ENCODE measurements around the gene NRCAM.

NRCAM gene

DNA sequence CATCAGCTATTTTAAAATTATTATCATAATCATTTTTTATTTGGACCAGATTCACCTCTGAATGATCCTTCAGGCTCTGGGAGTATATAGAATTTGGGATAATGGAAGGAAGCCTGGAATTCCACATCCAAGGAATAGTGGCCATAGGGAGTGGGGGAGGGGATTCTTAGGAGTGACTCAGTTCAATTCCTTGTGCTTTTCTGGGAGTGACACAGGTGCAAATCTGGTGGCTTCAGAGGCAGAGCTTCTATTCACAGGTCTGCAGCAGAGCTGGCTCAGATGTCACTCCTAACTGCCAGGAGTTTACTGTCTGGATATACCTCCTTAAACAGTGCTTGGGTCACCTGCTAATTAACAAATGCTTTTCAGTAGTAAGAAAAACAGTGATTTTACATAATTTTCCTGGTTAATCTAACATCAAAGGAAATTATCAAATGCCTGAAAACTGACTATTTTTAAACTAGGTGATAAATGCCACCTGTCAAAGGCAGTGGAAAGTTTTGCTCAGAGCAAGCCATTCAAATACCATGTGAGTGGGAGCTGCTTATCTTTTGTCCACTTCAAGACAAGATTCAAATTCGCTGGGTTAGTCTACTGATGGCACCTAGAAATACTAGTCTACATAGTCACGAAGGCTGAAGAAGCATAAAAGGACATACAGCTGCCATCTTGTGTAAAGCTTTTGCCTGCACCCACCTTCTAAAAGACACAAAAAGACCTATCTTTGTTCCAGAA is 219.4 kb downstream of the NRCAM start:
- peak; percentile 8 for DNase-seq

DNA sequence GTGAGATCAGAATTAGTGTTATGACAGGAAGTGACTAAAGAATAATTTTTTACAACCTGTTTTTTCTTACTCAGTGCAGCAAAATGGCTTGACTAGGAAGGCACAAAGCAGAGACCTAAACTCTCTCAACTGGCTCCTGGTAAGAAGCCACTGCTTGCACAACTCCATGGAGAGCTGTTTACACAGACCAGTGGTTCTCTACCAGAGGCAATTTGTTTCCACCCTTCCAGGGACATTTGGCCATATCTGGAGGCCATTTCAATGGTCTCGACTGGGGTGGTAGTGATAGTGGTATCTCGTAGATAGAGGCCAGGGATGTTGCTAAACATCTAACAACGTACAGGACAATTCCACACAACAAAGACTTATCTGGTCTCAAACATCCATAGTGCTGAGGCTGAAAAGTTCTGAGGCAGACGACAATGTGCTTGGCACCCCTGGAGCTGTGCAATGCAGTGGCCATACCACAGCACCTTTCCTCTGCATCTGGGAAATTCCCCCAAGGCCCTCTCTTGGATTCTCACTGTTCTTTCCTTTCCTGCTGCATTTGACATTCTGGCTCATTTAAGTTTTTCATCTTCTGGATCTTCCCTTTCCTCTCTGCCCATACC is 220.7 kb downstream of the NRCAM start:
- DNase-seq, result no peak

DNA sequence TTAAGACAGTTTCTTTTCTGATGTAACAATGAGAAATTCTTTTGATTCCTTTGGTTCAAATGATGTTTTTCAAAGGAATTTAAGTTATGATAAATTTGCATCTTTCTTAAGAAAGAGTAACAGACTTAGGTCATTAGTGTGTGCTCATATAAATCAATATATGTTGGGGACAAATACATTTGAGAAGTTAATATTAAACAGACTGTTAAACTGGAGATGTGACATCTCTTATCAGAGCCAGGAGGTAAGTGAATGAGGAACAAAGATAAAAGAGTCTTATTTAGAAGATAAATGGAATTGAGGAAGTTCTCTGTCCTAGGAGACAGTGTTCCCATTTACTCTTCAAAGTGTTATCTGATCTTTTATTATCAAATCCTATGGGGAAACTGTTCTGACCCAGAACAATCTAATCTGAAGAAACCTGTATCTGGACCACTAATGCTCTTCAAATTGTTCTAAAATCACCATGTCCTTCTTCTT is 221.2 kb downstream of the NRCAM start:
- no peak for DNase-seq

DNA sequence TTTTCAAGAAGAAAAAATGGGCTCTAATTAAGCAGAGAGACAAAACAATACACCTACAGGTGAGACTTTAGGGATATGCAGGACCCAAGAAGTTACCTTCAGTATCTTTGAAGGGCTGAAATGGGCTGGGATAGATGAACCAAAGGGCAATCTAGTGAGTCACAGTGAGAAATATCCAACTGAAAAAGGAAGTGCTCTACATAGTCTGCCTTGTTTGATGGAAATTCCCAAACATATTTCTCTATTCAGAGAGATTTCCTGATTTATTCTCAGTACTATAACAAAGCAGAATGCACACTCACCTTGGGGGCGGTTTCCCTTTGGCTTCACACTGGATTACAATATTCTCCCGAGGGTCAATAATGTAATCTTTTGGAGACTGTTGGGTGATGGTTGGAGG is 222.0 kb downstream of the NRCAM start:
- DNase-seq, result no peak

DNA sequence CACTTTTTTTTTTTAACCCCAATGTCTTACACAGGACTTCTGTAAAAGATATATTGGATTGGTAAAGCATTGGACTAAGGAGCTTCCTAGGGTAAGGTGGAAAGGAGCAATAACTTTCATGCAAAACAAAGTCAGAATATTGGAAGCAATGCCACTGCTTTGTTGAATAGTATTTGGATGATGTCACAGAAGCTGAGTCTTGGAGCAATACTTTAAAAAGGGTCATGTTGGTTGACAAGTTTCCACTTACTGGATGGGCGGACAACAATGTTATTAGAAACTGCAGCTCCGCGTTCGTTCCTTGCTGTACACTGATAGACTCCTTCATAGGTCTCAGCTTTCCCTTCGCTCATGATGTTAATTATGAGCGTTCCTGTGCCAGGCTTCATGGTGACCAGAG is 224.2 kb downstream of the NRCAM start:
- DNase-seq, result no peak

DNA sequence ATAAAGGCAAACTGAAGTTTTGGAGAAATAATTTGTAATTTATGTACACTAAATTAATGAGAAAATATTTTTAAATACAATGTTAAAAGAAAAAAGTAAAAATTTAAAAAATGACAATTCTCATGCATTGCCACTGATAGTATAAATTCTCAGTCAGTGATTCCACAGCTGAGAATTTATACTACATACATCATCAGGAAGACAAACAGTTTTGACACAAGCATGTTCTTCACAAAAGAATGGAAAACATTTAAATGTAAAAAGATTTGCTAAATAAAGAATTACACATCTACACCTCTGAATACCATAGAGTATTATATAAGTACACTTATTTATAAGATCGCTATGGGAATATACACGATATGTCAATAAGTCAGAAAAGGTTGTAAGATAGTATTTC is 225.0 kb downstream of the NRCAM start:
- DNase-seq, result no peak

DNA sequence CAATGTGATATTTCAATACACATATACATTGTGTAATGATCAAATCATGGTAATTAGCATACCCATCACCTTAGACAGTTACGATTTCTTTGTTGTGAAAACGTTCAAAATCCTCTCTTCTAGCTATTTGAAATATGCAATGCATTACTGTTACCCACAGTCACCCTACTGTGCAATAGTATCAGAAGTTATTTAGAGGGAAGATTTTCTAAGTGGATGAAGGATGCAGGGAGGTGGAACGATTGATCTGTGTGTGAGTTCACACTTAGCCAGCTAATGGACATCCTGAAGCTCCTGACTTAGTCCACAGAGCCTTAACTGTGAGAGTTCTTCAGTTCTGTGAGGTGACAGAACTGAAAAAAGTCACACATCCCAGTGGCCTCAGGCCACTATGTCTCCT is 228.9 kb downstream of the NRCAM start:
- no peak for DNase-seq

DNA sequence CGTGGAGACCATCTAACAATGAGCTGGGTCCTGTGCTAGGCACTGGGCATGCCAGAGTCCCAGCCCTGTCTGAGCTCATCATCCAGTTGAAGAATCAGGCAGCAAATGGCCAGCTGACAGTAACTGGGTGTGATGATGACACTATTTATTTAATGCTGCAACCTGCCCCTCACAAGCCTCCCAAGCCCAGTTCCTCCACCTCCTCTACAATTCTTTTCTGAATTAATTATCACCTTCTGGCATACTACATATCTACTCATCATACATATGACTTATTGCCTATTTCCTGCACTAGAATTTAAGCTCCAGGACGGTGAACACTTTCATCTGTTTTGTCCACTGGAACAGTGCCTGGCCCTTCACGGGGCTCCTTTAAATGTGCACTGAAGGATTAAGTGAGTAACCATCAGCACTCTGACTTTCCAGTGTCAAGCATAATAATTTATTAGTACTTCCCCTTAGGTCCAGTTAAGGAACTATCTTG is 229.4 kb downstream of the NRCAM start:
- no peak for DNase-seq

DNA sequence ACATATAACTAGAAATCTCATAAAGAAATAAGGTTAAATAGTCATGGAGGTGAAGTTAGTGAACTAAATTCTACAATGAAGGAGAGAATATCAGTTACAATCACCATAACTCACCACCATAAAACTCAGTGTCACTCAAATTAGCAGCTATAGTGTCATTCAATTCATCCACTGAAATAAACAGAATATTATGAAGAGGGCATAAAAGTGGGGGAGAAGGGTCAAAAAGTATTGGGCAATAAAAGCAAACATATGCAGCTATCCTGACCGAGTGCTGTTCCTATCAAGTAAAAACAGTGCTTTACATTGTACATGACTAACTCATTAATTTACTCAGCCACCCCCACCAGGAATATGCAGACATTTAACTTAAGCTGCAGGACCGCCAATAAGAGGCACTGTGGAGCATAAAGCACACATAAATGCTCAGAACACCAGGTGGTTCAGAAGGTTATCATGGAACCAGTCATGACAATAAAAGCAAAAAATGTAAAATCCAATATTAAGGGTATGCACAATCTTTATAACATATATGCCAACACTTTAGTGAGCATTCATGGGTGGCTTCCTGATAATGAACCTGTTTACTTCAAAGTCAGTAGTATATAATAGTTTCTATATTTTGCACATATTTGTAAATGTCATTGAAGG is 230.6 kb downstream of the NRCAM start:
- no peak for DNase-seq

DNA sequence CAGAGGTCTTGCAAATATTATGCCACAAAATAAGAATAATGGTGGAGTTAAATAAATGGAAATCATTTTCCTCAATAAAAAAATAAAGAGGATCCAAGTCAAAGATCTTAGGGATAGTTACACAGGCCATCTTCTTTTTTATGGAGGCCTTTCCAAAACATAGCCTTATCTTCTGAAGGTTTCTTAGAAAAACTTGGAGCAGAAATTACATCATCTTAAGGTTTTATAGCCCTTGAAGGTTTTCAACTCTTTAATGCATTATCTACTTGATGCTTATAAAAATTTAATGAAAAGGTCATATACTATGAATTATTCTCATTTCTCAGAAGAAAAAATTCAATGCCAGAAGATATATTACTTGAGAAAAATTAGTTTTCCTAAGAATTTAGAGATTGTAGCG is 231.8 kb downstream of the NRCAM start:
- no peak for DNase-seq

DNA sequence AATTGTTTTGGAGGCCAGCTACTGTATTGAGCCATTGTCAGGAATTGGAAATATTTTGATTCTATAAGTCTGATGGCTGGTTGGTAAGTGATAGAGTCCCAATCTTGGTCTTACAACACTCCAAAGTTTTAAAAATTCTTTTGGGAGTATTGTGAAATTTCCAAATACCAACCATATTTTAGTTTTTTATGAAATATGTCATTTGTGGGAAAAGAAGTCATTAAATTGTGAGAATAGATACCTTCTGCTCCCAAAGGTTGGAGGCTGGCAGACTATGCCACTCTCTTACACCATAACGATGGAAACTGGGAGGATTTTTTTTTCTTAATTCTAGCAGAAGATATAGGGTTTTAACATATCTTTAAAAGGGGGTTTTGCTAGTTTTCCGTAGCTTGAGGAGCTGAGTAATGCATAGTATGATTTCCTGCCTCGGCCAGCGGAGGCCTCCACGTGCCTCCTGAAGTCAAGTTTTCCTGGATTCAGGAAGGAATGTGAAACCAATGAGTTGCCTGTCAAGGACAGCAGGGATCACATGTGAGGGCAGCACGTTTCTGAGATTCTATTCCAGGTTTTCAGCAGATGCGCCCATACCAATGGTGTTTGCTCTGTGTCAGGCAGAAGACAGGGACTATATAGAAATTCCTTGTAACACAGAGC is 233.9 kb downstream of the NRCAM start:
- no peak for DNase-seq

DNA sequence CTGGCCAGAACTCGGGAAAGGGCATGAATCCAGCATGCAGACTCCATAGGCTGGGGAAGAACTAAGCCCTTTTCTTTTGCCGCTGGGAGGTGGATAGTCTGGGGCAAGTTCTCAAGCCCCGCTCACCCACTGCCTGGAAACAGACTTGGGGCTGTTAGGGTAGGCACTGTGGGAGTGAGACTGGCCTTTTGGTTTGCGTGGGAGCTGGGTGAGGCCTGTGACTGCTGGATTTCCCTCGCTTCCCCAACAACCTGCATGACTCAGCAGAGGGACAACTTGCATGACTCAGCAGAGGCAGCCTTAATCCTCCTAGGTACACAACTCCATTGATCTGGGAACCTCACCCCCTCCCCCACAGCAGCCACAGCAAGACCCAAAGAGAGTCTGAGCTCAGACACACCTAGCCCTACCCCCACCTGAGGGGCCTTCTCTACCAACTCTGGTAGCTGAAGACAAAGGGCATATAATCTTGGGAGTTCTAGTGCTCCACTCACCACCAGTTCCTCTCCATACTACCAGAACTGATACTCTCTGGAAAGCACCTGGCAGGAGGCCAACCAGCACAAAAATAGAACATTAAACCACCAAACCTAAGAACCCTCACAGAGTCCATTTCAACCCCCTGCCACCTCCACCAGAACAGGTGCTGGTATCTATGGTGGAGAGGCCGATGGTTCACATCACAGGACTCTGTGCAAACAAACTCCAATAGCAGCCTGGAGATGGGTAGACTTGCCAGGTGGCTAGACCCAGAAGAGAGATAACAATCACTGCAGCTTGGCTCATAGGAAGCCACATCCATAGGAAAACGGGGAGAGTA is 244.6 kb downstream of the NRCAM start:
- DNase-seq, result peak; percentile 12

DNA sequence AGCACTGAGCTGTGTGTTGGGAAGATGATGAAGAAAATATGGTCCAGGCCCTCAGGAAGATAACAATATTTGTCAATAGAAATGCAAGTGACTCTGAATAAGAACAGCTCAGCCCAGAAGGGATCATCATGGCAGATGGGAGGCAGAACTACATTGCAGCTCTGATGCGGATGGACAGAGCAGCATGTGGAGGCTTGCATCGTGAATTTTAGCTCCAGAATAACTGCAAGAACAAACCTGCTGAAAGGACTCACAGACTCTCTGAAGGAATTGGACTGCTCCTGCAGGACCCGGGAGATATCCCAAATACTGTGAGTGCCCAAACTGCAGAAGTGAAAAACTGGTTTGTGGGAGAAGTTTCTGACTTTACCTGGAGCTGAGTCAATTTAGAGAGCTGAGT is 245.4 kb downstream of the NRCAM start:
- DNase-seq, result no peak

DNA sequence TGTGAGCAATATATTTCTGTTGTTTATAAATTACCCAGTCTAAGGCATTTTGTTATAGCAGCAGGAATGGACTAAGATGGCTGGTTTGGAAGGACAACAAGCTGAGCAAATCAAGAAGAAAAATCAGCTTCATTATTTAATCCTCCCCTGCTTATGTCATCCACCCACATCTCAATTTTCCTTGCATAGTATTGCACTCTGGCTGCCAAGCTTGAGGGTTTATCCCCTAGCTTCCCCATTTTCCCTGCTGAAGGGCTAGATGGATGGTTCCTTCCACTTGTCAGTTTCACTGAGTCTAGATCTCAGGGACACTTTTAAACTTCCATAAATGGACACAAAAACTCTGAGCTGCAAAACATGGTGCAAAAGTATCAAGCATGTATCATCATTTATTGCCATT is 250.9 kb downstream of the NRCAM start:
- no peak for DNase-seq

DNA sequence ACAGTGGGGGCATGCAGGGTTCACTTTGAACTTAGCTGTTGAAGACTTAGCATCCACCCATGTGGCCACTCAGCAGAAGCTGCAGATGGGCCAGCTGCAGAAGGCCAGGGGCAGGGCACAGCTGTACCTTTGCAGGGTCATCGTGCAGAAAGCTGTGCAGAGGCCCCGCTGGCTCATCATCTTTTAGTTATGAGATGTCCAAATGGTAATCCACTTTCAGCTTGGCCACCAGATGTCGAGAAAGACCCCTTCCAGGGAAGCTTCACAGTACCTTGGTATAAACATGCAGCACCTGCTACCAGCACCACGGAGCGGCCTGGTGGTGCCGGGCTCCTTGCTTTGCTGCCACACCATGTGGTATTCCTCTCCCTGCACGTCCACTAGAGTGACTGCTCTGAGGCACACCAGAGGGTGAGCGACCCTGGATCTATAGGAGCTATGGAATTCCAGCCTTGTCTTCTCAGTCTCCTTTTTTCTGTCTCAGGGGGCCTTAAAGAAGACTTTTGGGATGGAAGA is 251.9 kb downstream of the NRCAM start:
- no peak for DNase-seq

DNA sequence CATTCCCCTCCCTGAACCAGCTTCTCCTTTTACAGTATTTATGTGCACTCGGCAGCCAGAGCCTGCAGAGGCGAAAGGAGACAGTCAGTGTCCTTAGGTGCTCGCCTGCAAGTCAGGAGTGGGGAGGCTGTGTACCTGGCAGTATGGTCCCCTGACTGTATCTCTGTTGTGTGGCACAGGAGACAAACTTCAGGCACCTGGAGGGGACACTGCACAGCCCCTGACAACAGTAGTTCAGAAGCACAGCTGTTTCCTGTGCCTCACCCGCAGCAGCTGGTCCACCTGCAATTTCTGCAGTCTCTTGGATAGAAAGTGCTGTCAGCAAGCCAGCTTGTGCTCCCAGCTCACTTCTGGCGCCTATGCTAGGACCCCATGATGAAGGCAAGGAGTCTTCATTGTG is 252.7 kb downstream of the NRCAM start:
- DNase-seq, result peak; percentile 26

DNA sequence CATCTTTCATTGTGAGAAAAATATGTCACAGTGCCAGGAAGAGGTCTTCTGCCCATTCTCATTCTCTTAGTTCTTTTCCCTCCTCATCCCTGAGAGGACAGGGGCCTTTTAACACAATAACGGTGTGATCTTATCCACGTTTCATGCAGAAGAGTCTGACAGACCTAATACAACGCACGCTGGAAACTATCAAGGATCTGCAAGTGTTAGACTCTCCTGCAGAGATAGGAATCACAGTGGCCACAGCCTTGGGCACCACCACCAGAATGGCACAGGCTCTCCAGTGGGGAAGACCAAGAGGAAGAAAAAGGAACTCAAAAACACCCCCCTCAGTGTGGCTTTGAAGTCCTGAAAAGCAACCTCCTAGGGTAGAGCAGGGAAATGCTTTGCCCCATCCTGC is 253.5 kb downstream of the NRCAM start:
- no peak for DNase-seq

DNA sequence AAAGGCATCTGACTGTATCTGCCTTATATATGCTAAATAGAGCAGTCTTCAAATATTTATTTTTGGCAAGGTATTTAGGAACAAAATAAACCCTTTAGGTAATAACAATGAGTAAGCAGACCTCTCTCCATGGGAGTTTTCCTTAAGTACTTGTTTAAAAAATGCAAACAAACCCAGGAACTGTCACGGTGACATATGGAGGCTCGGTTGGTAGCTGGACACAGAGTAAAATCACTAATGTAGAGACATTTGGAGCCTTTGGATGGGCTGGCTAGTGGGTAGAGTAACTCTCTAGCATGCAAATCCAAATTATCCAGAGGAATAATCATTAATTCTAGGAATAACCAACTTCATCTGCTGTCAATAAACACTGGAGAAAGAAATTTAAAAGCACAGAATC is 254.5 kb downstream of the NRCAM start:
- no peak for DNase-seq

DNA sequence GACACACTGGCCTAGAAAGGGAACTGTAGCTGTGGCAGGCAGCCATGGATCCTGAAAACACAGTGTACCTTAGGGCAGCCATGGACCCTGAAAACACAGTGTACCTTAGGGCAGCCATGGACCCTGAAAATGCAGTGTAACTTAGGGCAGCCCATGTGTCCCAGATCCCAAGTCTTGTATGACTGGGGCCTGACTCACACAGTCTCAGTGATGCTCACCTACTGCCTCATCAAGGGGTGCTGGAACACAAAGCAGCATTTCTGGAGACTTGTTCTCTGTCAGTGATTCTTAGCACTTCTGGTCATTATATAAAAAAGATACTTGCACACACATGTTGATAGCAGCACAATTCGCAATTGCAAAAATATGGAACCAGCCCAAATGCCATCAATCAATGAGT is 255.9 kb downstream of the NRCAM start:
- no peak for DNase-seq

DNA sequence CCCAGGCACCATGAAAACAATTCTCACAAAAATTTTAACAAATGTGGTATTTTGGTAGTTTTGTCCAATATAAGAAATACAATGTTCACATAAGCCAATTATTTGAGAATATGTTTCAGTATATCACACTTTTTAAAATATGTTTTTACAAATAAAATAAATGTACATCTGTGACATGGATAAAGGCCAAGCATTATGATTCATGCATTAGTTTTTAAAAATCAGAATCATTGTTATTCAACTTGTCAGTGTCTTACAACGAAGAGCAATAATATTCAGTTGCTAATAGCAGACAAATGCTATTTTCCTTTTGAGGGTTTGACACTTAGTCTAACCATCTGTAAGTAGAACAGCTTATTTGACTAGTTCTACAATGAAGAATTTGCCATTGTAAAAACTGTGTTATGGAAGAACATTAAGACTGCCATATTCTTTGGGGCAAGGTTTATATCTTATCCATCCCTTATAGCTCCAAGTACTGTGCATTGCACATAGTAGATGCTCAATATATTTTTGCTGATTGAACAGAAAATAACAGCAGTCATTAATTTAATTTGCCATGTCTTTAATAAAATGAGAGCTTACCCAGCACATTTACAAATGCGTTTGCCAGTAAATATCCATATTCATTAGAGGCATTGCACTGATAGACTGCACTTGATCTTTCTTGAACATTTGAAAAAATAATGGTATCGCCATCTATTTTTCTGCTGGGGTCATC is 258.7 kb downstream of the NRCAM start:
- no peak for DNase-seq

DNA sequence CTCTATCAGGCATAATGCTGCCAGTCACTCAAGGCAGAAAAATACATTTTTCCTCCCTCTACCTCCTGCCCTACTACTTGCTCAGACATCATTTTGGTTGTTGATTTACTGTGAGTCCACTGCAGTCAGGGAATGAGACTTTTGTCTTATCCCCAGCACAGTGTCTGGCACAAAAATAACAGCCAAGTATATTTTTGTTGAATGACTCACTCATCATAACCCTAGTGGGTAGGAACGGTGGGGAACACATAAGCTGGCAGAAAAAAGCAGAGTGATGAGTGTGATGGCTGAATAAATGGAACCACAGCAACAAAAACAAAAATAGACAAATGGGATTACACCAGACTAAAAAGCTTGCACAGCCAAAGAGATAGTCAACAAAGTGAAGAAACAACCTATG is 260.2 kb downstream of the NRCAM start:
- DNase-seq, result no peak

Measured in NCI-H2171 (cell line).